Measurements from ENCODE around the gene APBA2.
A peak's percentile ranks its signal among the peaks of the same experiment; 100 is the strongest.

The APBA2 gene

GRCh38 chr15:28983432-28984311 lies 97.9 kb downstream of the APBA2 start:
- DNase-seq (ENCODE audit: low spot score): no peak

- peak; percentile 72 for DNase-seq (ENCODE audit: low spot score)
Measured at GRCh38 chr15:28984421-28985315, 98.9 kb downstream of the APBA2 start.

GRCh38 chr15:28985316-28985645 lies 99.5 kb downstream of the APBA2 start:
- no peak for DNase-seq (ENCODE audit: low spot score)

- no peak for DNase-seq (ENCODE audit: low spot score)
Measured at GRCh38 chr15:28985691-28986090, 99.9 kb downstream of the APBA2 start.

- DNase-seq (ENCODE audit: low spot score): no peak
Measured at GRCh38 chr15:28986108-28986507, 100.3 kb downstream of the APBA2 start.

- DNase-seq (ENCODE audit: low spot score): no peak
Measured at GRCh38 chr15:28986726-28987125, 101.0 kb downstream of the APBA2 start.

GRCh38 chr15:28987337-28987736 lies 101.6 kb downstream of the APBA2 start:
- DNase-seq (ENCODE audit: low spot score): no peak

- DNase-seq (ENCODE audit: low spot score): no peak
Measured at GRCh38 chr15:28989239-28989830, 103.6 kb downstream of the APBA2 start.

GRCh38 chr15:28989896-28990295 lies 104.1 kb downstream of the APBA2 start:
- no peak for DNase-seq (ENCODE audit: low spot score)

- no peak for DNase-seq (ENCODE audit: low spot score)
Measured at GRCh38 chr15:28990390-28990789, 104.6 kb downstream of the APBA2 start.

- no peak for DNase-seq (ENCODE audit: low spot score)
Measured at GRCh38 chr15:28991236-28992171, 105.7 kb downstream of the APBA2 start.

- no peak for DNase-seq (ENCODE audit: low spot score)
Measured at GRCh38 chr15:28992336-28992864, 106.6 kb downstream of the APBA2 start.

GRCh38 chr15:28993051-28993719 lies 107.4 kb downstream of the APBA2 start:
- no peak for DNase-seq (ENCODE audit: low spot score)

- no peak for DNase-seq (ENCODE audit: low spot score)
Measured at GRCh38 chr15:28993720-28994053, 107.9 kb downstream of the APBA2 start.

GRCh38 chr15:28994142-28994830 lies 108.5 kb downstream of the APBA2 start:
- no peak for DNase-seq (ENCODE audit: low spot score)

GRCh38 chr15:28994831-28995596 lies 109.2 kb downstream of the APBA2 start:
- DNase-seq (ENCODE audit: low spot score): no peak

GRCh38 chr15:28995705-28996104 lies 109.9 kb downstream of the APBA2 start:
- no peak for DNase-seq (ENCODE audit: low spot score)

- DNase-seq (ENCODE audit: low spot score): no peak
Measured at GRCh38 chr15:28996289-28996688, 110.5 kb downstream of the APBA2 start.

- no peak for DNase-seq (ENCODE audit: low spot score)
Measured at GRCh38 chr15:28996953-28997352, 111.2 kb downstream of the APBA2 start.

All from AG08396 (cell line).